ENCODE results near the gene EVA1A. TPM values are rescaled to one million over a fixed set of nuclear protein-coding genes. Genes with fewer than 3 reads are reported as not detected.

Gene EVA1A
- total and polyA plus RNA-seq, 2 of the 8 experiments (the other 6 are each of a cell fraction or from before 2014, with no cell fraction given): 2.4 to 4.3 TPM

- TF ChIP-seq, protein P1, sequence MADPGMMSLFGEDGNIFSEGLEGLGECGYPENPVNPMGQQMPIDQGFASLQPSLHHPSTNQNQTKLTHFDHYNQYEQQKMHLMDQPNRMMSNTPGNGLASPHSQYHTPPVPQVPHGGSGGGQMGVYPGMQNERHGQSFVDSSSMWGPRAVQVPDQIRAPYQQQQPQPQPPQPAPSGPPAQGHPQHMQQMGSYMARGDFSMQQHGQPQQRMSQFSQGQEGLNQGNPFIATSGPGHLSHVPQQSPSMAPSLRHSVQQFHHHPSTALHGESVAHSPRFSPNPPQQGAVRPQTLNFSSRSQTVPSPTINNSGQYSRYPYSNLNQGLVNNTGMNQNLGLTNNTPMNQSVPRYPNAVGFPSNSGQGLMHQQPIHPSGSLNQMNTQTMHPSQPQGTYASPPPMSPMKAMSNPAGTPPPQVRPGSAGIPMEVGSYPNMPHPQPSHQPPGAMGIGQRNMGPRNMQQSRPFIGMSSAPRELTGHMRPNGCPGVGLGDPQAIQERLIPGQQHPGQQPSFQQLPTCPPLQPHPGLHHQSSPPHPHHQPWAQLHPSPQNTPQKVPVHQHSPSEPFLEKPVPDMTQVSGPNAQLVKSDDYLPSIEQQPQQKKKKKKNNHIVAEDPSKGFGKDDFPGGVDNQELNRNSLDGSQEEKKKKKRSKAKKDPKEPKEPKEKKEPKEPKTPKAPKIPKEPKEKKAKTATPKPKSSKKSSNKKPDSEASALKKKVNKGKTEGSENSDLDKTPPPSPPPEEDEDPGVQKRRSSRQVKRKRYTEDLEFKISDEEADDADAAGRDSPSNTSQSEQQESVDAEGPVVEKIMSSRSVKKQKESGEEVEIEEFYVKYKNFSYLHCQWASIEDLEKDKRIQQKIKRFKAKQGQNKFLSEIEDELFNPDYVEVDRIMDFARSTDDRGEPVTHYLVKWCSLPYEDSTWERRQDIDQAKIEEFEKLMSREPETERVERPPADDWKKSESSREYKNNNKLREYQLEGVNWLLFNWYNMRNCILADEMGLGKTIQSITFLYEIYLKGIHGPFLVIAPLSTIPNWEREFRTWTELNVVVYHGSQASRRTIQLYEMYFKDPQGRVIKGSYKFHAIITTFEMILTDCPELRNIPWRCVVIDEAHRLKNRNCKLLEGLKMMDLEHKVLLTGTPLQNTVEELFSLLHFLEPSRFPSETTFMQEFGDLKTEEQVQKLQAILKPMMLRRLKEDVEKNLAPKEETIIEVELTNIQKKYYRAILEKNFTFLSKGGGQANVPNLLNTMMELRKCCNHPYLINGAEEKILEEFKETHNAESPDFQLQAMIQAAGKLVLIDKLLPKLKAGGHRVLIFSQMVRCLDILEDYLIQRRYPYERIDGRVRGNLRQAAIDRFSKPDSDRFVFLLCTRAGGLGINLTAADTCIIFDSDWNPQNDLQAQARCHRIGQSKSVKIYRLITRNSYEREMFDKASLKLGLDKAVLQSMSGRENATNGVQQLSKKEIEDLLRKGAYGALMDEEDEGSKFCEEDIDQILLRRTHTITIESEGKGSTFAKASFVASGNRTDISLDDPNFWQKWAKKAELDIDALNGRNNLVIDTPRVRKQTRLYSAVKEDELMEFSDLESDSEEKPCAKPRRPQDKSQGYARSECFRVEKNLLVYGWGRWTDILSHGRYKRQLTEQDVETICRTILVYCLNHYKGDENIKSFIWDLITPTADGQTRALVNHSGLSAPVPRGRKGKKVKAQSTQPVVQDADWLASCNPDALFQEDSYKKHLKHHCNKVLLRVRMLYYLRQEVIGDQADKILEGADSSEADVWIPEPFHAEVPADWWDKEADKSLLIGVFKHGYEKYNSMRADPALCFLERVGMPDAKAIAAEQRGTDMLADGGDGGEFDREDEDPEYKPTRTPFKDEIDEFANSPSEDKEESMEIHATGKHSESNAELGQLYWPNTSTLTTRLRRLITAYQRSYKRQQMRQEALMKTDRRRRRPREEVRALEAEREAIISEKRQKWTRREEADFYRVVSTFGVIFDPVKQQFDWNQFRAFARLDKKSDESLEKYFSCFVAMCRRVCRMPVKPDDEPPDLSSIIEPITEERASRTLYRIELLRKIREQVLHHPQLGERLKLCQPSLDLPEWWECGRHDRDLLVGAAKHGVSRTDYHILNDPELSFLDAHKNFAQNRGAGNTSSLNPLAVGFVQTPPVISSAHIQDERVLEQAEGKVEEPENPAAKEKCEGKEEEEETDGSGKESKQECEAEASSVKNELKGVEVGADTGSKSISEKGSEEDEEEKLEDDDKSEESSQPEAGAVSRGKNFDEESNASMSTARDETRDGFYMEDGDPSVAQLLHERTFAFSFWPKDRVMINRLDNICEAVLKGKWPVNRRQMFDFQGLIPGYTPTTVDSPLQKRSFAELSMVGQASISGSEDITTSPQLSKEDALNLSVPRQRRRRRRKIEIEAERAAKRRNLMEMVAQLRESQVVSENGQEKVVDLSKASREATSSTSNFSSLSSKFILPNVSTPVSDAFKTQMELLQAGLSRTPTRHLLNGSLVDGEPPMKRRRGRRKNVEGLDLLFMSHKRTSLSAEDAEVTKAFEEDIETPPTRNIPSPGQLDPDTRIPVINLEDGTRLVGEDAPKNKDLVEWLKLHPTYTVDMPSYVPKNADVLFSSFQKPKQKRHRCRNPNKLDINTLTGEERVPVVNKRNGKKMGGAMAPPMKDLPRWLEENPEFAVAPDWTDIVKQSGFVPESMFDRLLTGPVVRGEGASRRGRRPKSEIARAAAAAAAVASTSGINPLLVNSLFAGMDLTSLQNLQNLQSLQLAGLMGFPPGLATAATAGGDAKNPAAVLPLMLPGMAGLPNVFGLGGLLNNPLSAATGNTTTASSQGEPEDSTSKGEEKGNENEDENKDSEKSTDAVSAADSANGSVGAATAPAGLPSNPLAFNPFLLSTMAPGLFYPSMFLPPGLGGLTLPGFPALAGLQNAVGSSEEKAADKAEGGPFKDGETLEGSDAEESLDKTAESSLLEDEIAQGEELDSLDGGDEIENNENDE (IDR thresholded peaks at IDR 0.05; ENCODE audit: insufficient replicate concordance, low read length): no peak
- TF ChIP-seq HDAC2 (IDR thresholded peaks at IDR 0.05; ENCODE audit: borderline replicate concordance in 1 of 2, low read depth in 2 of 2, low read length in 2 of 2) (no peak), CBX5 (IDR thresholded peaks at IDR 0.05; ENCODE audit: low read depth, low read length) (no peak), CREB1 (IDR thresholded peaks at IDR 0.05) (no peak), CTBP2 (IDR thresholded peaks at IDR 0.05; ENCODE audit: borderline replicate concordance, insufficient read depth, insufficient read length, low read length) (no peak), JUN (IDR thresholded peaks at IDR 0.05; ENCODE audit: low read depth, low read length) (no peak), SIN3A (conservative IDR thresholded peaks at IDR 0.05 in 1 of 2, IDR thresholded peaks at IDR 0.05 in 1 of 2; ENCODE audit: low read depth in 1 of 2, low read length in 2 of 2) (no peak), BRCA1 (IDR thresholded peaks at IDR 0.05; ENCODE audit: low read depth, low read length) (no peak), RXRA (IDR thresholded peaks at IDR 0.05; ENCODE audit: insufficient read depth, low read depth, low read length) (no peak), PHF8 (conservative IDR thresholded peaks at IDR 0.05; ENCODE audit: low read depth, low read length) (no peak)
Measured at GRCh38 chr2:75524276-75524911, 36.3 kb downstream of the EVA1A start (continued).

Measured in H1 (cell line).